Left ventricle myocardium superior (tissue), 1 donor: Measurements from ENCODE around the gene FAAP24. TPM values are rescaled to one million over a fixed set of nuclear protein-coding genes. Genes with fewer than 3 reads are reported as not detected.
"Not testable (repeated sequence)": the region's sequence is repeated elsewhere in the genome, so short reads cannot be mapped to it uniquely, and the experiment has no call there.

Experiments used
- ATAC-seq: fragments of 200-7000 bp; cut with Tn5 transposase; one replicate; pipeline ENCODE4 v1.9.1; 2020; ENCODE audit warnings: mild to moderate bottlenecking, moderate library complexity
- DNase-seq: peaks from one replicate; pipeline ENCODE4 v3.0.0-alpha.2; 2020
- intact Hi-C: fragments of 100-400 bp; cut with micrococcal nuclease; formaldehyde crosslinking; loops from one replicate; pipeline ENCODE4 v1.11.0; 2022
- long read RNA-seq: library from polyadenylated mRNA; unstranded; transcript quantifications from one replicate; pipeline ENCODE4 v2.0.0, GENCODE V29; 2021
- total RNA-seq: library from RNA; stranded (reverse); fragmentation: NEBNext Ultra II Directional; extraction: Animal tissue kit (Norgen Biotek cat#: 25700); gene quantifications from one replicate; pipeline ENCODE4 v1.2.1, GENCODE V29; 2021
- donor health status: DM: no; HTN: yes; CAD: no; lungs with severe emphysema.

FAAP24 gene
- not detected for total RNA-seq
- long read RNA-seq, result 0 reads

- peak; percentile 97 for DNase-seq
- intact Hi-C loops, result no loop called here
- ATAC-seq, result peak; percentile 99
Measured at GRCh38 chr19:32971715-32972540, at the start of gene FAAP24, which contains the start of gene CEP89. TSS of gene FAAP24 (plus strand) at chr19:32972242. CDS start at chr19:32973197, 955 bp downstream. TSS of gene CEP89 (minus strand) at chr19:32971958. CDS start at chr19:32971874, 84 bp downstream.

- no peak for ATAC-seq
- intact Hi-C loops, result no loop called here
- DNase-seq, result no peak
Measured at GRCh38 chr19:32924200-32924599, 47.8 kb upstream of the FAAP24 start.

- no peak for ATAC-seq
- intact Hi-C loops, result no loop called here
- no peak for DNase-seq
Measured at GRCh38 chr19:32928806-32929205, 43.2 kb upstream of the FAAP24 start.

GRCh38 chr19:32930567-32930966 lies 41.5 kb upstream of the FAAP24 start:
- intact Hi-C loops, result no loop called here
- ATAC-seq (no peak), DNase-seq (no peak)

GRCh38 chr19:32933571-32933970 lies 38.5 kb upstream of the FAAP24 start:
- DNase-seq, result no peak
- intact Hi-C loops, result no loop called here
- ATAC-seq, result no peak

- ATAC-seq (no peak), DNase-seq (no peak)
- intact Hi-C loops, result no loop called here
Measured at GRCh38 chr19:32935629-32936028, 36.4 kb upstream of the FAAP24 start.

GRCh38 chr19:32936065-32936464 lies 36.0 kb upstream of the FAAP24 start:
- ATAC-seq, result no peak

GRCh38 chr19:32941273-32941672 lies 30.8 kb upstream of the FAAP24 start:
- ATAC-seq, DNase-seq, intact Hi-C loops: not testable (repeated sequence)

More at GRCh38 chr19:32936065-32936464, 36.0 kb upstream of the FAAP24 start:
- no peak for DNase-seq
- intact Hi-C loops, result no loop called here

GRCh38 chr19:32945260-32945659 lies 26.8 kb upstream of the FAAP24 start:
- DNase-seq (no peak), ATAC-seq (no peak)
- intact Hi-C loops, result no loop called here

GRCh38 chr19:32966750-32967149 lies 5.3 kb upstream of the FAAP24 start:
- intact Hi-C loops, result no loop called here
- ATAC-seq (no peak), DNase-seq (no peak)

- DNase-seq (no peak), ATAC-seq (no peak)
- intact Hi-C loops, result no loop called here
Measured at GRCh38 chr19:32969549-32969948, 2.5 kb upstream of the FAAP24 start.

- ATAC-seq (no peak), DNase-seq (no peak)
- intact Hi-C loops, result no loop called here
Measured at GRCh38 chr19:32971012-32971595, 938 bp upstream of the FAAP24 start.

- intact Hi-C loops, result no loop called here
- ATAC-seq (no peak), DNase-seq (peak; percentile 80)
Measured at GRCh38 chr19:32976223-32976805, 4.3 kb downstream of the FAAP24 start.

- intact Hi-C loops, result no loop called here
- DNase-seq, result no peak
- peak; percentile 49 for ATAC-seq
Measured at GRCh38 chr19:32977280-32977679, 5.2 kb downstream of the FAAP24 start.

- intact Hi-C loops, ATAC-seq, DNase-seq: not testable (repeated sequence)
Measured at GRCh38 chr19:32977813-32978212, 5.8 kb downstream of the FAAP24 start.

- intact Hi-C loops, result not testable (repeated sequence)
Measured at GRCh38 chr19:32979807-32980206, 7.8 kb downstream of the FAAP24 start.

GRCh38 chr19:32982488-32982887 lies 10.4 kb downstream of the FAAP24 start:
- intact Hi-C loops, ATAC-seq: not testable (repeated sequence)

More at GRCh38 chr19:32979807-32980206, 7.8 kb downstream of the FAAP24 start:
- not testable (repeated sequence) for ATAC-seq, DNase-seq

GRCh38 chr19:32988254-32988653 lies 16.2 kb downstream of the FAAP24 start:
- DNase-seq, ATAC-seq, intact Hi-C loops: not testable (repeated sequence)

More at GRCh38 chr19:32982488-32982887, 10.4 kb downstream of the FAAP24 start:
- not testable (repeated sequence) for DNase-seq

- ATAC-seq, result no peak
- DNase-seq, result no peak
- intact Hi-C loops, result no loop called here
Measured at GRCh38 chr19:32988724-32989123, 16.7 kb downstream of the FAAP24 start.

- intact Hi-C loops, ATAC-seq, DNase-seq: not testable (repeated sequence)
Measured at GRCh38 chr19:32995966-32996365, 23.9 kb downstream of the FAAP24 start.
